Lower leg skin (tissue), 3 donors: ENCODE results near the gene DAB2IP.

ENCODE experiments used
- CTCF ChIP-seq, 3 donors: fragments of 450-650 bp; IDR thresholded peaks; one replicate each; pipeline ENCODE4 v1.5.1; 2016; ENCODE audit warnings: antibody characterized with exemption in 3 of 3, mild to moderate bottlenecking in 3 of 3, moderate library complexity in 2 of 3
- POLR2A ChIP-seq, 2 donors: fragments of 450-650 bp; IDR thresholded peaks; one replicate each; pipeline ENCODE4 v1.6.1; 2016 to 2017; ENCODE audit warnings: antibody characterized with exemption in 2 of 2, mild to moderate bottlenecking in 1 of 2, moderate library complexity in 1 of 2

GRCh38 chr9:121682201-121682600, 30.8 kb downstream of the DAB2IP start:
- TF ChIP-seq CTCF (IDR thresholded peaks at IDR 0.05) = no peak
- TF ChIP-seq POLR2A (IDR thresholded peaks at IDR 0.05) = no peak
